Mucosa of descending colon (tissue), 3 donors: ENCODE results near the gene TNNI3K. TPM values are rescaled to one million over a fixed set of nuclear protein-coding genes. Genes with fewer than 3 reads are reported as not detected.

Source experiments
- ATAC-seq: fragments of 200-7000 bp; cut with Tn5 transposase; one replicate; pipeline ENCODE4 v1.9.1; 2020; ENCODE audit warnings: mild to moderate bottlenecking, moderate library complexity
- DNase-seq, 3 donors: peaks; one replicate each; pipeline ENCODE4 v3.0.0-alpha.2; 2020
- H3K36me3 ChIP-seq: fragments of 200-600 bp; one replicate; pipeline ENCODE4 v1.8.0; 2021; ENCODE audit warnings: low read depth, mild to moderate bottlenecking
- H3K4me1 ChIP-seq: fragments of 200-600 bp; one replicate; pipeline ENCODE4 v1.8.0; 2021; ENCODE audit warnings: low read depth, mild to moderate bottlenecking
- H3K4me3 ChIP-seq: fragments of 200-600 bp; one replicate; pipeline ENCODE4 v1.8.0; 2021; ENCODE audit warnings: mild to moderate bottlenecking
- H3K9me3 ChIP-seq: fragments of 200-600 bp; one replicate; pipeline ENCODE4 v1.8.0; 2021; ENCODE audit warnings: mild to moderate bottlenecking
- CTCF ChIP-seq: fragments of 200-600 bp; IDR thresholded peaks from one replicate; pipeline ENCODE4 v1.8.0; 2022; ENCODE audit warnings: antibody characterized with exemption, mild to moderate bottlenecking
- intact Hi-C, 2 donors: fragments of 100-400 bp; cut with DNase I in 1 of 2; cut with micrococcal nuclease in 1 of 2; formaldehyde crosslinking; loops; one replicate each; pipeline versions ENCODE4 v1.11.0 to v1.11.1; 2022; cut with DNase I, micrococcal nuclease
- total RNA-seq, 3 donors: library from RNA; stranded (reverse); fragmentation: NEBNext Ultra II Directional in 2 of 3; extraction: Animal tissue kit (Norgen Biotek cat#: 25700) in 2 of 3; gene quantifications; one replicate each; pipeline versions ENCODE4 v1.2.1 to v1.2.4, GENCODE V29; 2021 to 2023
- donor health status: DM: no; HTN: no; CAD: no; lungs with moderate emphysema.
- donor health status: DM: no; HTN: no; CAD: no.
- donor health status: DM: no; HTN: yes; CAD: no.

Gene TNNI3K
- total RNA-seq, 3 donors from 2014 or later = 0.72 to 1.1 (median 1.1) TPM

- Histone ChIP-seq H3K9me3 (no peaks in the 10 kb centered on the region), H3K4me1 (no peaks in the 10 kb centered on the region), H3K36me3 (no peaks in the 10 kb centered on the region), H3K4me3 (no peak overlapping the region)
- DNase-seq (no peak), ATAC-seq (no peak)
- intact Hi-C loops = no loop called here
- no peak for TF ChIP-seq CTCF
Measured at GRCh38 chr1:74406759-74407158, 171.6 kb downstream of the TNNI3K start.

- DNase-seq = no peak
- H3K4me1 ChIP-seq = no peaks in the 10 kb centered on the region
- intact Hi-C loops = no loop called here
- H3K4me3 ChIP-seq = no peak overlapping the region
- H3K9me3 ChIP-seq = no peaks in the 10 kb centered on the region
- no peak for ATAC-seq
- no peak for TF ChIP-seq CTCF
- no peaks in the 10 kb centered on the region for H3K36me3 ChIP-seq
Measured at GRCh38 chr1:74407902-74408301, 172.7 kb downstream of the TNNI3K start.

GRCh38 chr1:74412244-74412643 is 177.1 kb downstream of the TNNI3K start:
- intact Hi-C loops = no loop called here
- H3K4me1 ChIP-seq = no peaks in the 10 kb centered on the region
- DNase-seq (no peak), ATAC-seq (no peak)
- no peak overlapping the region for H3K4me3 ChIP-seq
- TF ChIP-seq CTCF = no peak
- no peaks in the 10 kb centered on the region for H3K9me3 ChIP-seq
- H3K36me3 ChIP-seq = no peaks in the 10 kb centered on the region

GRCh38 chr1:74415935-74416334 is 180.7 kb downstream of the TNNI3K start:
- intact Hi-C loops = no loop called here
- H3K36me3 ChIP-seq = no peaks in the 10 kb centered on the region
- ATAC-seq (no peak), DNase-seq (no peak)
- no peaks in the 10 kb centered on the region for H3K9me3 ChIP-seq
- H3K4me3 ChIP-seq = no peak overlapping the region
- TF ChIP-seq CTCF = no peak
- no peaks in the 10 kb centered on the region for H3K4me1 ChIP-seq

- ATAC-seq (no peak), DNase-seq (no peak)
- no peak for TF ChIP-seq CTCF
- no peaks in the 10 kb centered on the region for H3K4me1 ChIP-seq
- H3K4me3 ChIP-seq = no peak overlapping the region
- no peaks in the 10 kb centered on the region for H3K9me3 ChIP-seq
- intact Hi-C loops = no loop called here
- no peaks in the 10 kb centered on the region for H3K36me3 ChIP-seq
Measured at GRCh38 chr1:74419611-74420010, 184.4 kb downstream of the TNNI3K start.

GRCh38 chr1:74420467-74420866 is 185.3 kb downstream of the TNNI3K start:
- no peak for ATAC-seq
- no peak for TF ChIP-seq CTCF
- DNase-seq = no peak
- intact Hi-C loops = no loop called here
- H3K36me3 ChIP-seq = no peaks in the 10 kb centered on the region
- no peaks in the 10 kb centered on the region for H3K4me1 ChIP-seq
- no peaks in the 10 kb centered on the region for H3K9me3 ChIP-seq
- H3K4me3 ChIP-seq = no peak overlapping the region
